ENCODE results near the gene PLPPR3. TPM values are rescaled to one million over a fixed set of nuclear protein-coding genes. Genes with fewer than 3 reads are reported as not detected.

The PLPPR3 gene
- total RNA-seq, 2 donors from 2014 or later, result 0.21 to 0.27 TPM

GRCh38 chr19:814152-815078, 7.3 kb downstream of the PLPPR3 start:
- DNase-seq (peak; percentile 40), ATAC-seq (peak in 1 of 2 donors; percentile 10)
- intact Hi-C loops (cut with DNase I), result no loop called here

- ATAC-seq, result peak; percentile 5 to 9
- DNase-seq, result no peak
- intact Hi-C loops (cut with DNase I), result no loop called here
These were observed 8.3 kb downstream of the PLPPR3 start for GRCh38 chr19:813219-814151.

DNA sequence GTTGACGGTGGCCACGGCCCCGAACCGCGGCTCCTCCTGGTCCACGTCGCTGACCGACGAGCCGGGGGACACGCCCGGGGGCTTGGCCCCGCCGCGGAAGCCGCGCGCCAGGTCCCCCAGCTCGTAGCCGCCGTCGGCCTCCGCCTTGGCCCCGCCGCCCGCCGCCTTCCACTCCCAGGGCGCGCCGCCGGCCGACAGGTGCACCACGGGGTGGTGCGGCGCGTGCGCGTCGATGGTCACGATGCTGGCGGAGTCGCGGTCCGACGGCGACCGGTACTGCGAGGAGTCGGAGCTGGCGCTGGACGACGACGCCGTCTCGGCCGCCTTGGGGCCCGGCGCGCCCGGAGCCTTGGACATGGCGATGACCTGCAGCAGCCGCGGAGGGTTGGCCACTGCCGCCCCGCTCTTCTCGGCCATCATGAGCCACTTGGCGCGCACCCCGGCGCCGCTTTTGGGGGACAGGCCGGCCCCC, 9.0 kb downstream of the PLPPR3 start:
- intact Hi-C loops (cut with DNase I), result no loop called here
- ATAC-seq, result no peak

GRCh38 chr19:812049-812746, 9.6 kb downstream of the PLPPR3 start:
- no peak for DNase-seq
- intact Hi-C loops (cut with DNase I), result no loop called here
- ATAC-seq, result no peak

More for the DNA sequence above, 9.0 kb downstream of the PLPPR3 start:
- no peak for DNase-seq

DNA sequence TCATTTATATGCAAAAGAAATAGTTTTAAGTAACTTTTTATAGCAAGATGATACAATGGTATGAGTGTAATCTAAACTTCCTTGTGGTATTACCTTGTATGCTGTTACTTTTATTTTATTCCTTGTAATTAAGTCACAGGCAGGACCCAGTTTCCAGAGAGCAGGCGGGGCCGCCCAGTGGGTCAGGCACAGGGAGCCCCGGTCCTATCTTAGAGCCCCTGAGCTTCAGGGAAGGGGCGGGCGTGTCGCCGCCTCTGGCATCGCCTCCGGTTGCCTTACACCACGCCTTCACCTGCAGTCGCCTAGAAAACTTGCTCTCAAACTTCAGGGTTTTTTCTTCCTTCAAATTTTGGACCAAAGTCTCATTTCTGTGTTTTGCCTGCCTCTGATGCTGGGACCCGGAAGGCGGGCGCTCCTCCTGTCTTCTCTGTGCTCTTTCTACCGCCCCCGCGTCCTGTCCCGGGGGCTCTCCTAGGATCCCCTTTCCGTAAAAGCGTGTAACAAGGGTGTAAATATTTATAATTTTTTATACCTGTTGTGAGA, 10.2 kb downstream of the PLPPR3 start:
- DNase-seq, result no peak
- ATAC-seq, result no peak
- intact Hi-C loops (cut with DNase I), result no loop called here

DNA sequence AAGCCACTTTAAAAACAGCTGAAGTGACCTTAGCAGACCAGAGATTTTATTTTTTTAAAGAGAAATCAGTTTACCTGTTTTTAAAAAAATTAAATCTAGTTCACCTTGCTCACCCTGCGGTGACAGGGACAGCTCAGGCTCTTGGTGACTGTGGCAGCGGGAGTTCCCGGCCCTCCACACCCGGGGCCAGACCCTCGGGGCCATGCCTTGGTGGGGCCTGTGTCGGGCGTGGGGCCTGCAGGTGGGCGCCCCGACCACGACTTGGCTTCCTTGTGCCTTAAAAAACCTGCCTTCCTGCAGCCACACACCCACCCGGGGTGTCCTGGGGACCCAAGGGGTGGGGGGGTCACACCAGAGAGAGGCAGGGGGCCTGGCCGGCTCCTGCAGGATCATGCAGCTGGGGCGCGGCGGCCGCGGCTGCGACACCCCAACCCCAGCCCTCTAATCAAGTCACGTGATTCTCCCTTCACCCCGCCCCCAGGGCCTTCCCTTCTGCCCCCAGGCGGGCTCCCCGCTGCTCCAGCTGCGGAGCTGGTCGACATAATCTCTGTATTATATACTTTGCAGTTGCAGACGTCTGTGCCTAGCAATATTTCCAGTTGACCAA, 10.8 kb downstream of the PLPPR3 start:
- no peak for DNase-seq
- intact Hi-C loops (cut with DNase I), result no loop called here
- no peak for ATAC-seq

DNA sequence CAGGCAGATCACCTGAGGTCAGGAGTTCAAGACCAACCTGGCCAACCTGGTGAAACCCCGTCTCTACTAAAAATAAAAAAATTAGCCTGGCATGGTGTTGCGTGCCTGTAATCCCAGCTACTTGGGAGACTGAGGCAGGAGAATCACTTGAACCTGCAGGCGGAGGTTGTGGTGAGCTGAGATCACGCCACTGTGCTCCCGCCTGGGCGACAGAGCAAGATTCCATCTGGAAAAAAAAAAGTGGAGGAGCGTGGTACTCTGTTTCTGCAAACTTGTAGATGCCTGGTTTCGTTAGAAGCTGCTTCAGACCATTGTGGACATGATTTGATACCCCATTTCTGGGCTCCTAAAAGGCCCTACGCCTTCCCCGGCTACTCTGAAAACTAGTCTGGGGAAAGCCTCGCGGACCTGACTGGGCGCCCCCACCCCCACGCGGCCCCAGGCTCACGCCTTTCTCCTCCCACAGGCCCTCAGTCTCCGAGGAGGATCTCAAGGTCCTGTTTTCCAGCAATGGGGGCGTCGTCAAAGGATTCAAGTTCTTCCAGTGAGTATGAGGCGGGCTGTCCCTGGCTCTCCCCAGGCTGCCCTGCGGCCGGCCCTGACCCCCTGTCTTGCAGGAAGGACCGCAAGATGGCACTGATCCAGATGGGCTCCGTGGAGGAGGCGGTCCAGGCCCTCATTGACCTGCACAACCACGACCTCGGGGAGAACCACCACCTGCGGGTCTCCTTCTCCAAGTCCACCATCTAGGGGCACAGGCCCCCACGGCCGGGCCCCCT, 11.5 kb downstream of the PLPPR3 start:
- DNase-seq (no peak), ATAC-seq (no peak)
- intact Hi-C loops (cut with DNase I), result no loop called here

DNA sequence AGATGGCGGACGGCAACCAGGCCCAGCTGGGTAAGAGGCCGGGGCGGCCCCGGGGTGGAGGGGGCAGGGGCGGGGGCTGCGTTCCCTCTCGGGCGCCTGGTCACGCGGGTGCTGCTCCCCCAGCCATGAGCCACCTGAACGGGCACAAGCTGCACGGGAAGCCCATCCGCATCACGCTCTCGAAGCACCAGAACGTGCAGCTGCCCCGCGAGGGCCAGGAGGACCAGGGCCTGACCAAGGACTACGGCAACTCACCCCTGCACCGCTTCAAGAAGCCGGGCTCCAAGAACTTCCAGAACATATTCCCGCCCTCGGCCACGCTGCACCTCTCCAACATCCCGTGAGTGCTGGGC, 13.4 kb downstream of the PLPPR3 start:
- no peak for DNase-seq
- intact Hi-C loops (cut with DNase I), result no loop called here
- no peak for ATAC-seq

DNA sequence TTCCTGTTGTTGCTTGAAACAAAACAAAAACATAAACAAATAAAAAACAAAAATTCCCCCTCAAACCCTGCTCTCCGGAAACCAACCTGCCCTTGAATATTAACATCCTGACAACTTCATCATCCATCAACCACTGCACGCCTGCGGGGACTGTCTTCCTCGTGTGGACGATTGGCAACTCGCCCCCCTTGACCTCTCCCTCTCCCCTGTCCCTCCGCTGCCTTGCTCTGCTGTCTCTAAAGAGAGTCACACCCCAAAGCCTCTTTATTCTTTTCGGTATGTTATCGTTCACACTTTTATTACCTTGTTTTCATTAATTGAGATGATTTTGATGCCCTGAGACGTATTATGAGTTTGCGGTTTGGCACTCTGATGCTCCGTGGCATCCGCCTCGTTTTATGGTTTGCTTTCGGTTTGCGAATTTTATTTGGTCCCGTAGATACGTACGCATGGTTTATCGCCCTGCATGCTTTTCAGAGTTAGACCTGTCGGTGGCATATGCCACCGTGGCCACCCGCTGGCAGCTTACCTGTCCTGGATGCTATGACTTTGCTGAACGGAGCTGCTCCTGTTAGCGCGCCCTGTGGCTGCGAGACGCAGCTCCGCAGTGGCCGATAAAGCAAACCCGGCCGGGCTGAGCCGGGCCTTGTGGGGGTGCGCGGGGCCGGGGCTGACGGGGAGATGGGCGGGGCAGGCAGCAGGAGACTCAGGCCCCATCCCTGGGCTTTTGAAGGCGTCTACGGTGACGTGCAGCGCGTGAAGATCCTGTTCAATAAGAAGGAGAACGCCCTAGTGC, 13.9 kb downstream of the PLPPR3 start:
- DNase-seq (peak; percentile 21), ATAC-seq (no peak)
- intact Hi-C loops (cut with DNase I), result no loop called here

DNA sequence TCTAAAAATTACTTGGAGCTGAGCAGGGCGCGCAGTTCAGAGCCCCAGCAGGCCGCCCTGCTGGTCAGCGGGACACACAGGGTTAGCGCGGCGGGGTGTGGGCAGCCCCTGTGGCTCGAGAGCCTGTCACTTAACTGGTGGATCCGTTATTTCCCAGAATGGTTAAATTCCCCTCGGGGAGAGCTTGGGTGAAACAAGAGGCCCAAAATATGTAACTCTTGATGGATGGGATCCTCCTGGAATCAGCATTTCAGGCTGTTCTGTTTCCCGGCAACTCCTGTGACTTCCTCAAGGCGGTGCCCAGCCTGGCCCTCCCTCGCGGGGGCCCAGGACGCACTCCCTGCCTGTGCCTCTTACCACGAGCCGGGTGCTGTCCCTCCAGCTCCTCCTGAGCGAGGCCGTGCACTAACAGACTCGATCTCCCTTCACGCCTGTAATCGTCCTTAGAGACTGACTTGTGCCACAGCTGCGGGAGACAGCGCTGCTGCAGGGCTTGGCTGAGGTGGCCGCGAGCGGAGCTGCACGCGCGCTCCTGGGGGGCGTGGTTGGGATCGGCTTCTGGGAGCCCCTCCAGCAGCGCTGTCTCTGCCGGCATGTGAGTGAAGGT, 14.8 kb downstream of the PLPPR3 start:
- DNase-seq, result peak; percentile 20
- intact Hi-C loops (cut with DNase I), result no loop called here
- no peak for ATAC-seq

DNA sequence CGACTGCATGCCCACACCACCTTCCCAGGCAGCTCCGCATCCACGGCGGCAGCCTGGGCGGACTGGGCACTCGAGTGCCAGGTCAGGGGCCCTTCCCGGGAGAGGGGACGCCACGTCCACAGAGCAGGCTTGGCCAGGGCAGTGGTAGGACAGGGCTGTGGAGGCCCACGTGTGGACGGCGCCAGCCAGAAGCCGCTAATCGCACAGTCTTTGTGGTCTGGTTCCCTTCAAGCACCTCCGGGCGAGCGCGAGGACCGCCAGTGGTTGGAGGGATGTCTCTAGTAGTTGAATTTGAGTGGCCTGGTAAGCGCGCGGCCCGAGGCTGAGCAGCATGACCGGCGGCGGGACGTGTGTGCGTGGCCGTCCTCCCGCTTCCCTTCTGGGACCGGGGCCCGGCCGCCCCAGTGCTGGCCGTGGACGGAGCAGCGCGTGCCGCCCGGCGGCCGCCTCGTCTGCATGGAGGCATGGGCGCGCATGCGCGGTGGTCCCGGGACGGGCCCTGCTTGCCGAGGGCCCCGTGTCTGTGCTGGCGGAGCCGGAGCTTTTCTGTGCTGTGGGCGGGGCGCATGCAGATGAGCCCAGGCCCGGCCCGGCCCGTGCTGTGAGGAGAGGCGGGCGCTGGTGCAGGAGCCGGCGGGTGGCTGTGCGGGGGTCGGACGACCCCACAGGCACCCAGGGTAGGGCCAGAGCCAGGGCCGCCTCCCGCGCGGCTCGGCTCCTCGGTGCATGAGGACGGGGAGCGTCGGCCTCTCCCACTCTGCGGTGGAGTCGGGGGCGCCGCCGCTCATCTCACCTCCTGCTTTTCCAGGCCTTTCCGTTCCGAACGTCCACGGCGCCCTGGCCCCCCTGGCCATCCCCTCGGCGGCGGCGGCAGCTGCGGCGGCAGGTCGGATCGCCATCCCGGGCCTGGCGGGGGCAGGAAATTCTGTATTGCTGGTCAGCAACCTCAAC, 15.9 kb downstream of the PLPPR3 start:
- peak; percentile 23 for DNase-seq
- no peak for ATAC-seq
- intact Hi-C loops (cut with DNase I), result no loop called here

DNA sequence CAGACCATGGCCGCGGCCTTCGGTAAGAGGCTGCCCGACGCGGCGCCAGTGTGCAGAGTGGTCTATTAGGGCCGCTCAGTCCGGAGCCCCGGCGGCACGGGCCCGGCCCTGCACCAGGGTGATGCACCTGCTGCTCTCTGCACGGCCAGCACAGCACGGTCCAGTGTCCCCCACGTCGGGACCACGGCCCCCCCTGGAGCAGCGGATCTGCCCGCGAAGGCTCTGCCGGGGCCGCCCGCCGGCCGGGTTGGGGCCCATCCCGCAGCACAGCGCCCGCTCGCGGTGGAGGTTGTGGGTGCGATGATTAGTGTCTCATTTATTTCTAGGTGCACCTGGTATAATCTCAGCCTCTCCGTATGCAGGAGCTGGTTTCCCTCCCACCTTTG, 16.6 kb downstream of the PLPPR3 start:
- intact Hi-C loops (cut with DNase I), result no loop called here
- peak; percentile 18 for DNase-seq
- no peak for ATAC-seq

DNA sequence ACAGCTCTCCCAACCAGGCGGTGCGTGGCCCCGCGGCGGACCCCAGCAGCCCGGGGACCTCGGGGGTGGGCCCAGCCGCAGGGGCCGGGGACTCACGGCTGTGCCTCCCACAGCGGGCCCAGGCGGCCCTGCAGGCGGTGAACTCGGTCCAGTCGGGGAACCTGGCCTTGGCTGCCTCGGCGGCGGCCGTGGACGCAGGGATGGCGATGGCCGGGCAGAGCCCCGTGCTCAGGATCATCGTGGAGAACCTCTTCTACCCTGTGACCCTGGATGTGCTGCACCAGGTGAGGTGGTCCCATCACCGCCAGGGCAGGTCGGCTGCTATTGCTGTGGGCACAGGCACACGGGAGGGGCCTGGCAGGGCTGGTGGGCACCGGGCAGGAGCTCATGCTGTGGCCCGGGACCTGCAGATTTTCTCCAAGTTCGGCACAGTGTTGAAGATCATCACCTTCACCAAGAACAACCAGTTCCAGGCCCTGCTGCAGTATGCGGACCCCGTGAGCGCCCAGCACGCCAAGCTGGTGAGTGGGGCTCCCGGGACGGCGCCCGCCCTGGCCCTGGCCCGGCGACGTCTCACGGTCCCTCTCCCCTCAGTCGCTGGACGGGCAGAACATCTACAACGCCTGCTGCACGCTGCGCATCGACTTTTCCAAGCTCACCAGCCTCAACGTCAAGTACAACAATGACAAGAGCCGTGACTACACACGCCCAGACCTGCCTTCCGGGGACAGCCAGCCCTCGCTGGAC, 17.2 kb downstream of the PLPPR3 start:
- peak; percentile 22 for DNase-seq

DNA sequence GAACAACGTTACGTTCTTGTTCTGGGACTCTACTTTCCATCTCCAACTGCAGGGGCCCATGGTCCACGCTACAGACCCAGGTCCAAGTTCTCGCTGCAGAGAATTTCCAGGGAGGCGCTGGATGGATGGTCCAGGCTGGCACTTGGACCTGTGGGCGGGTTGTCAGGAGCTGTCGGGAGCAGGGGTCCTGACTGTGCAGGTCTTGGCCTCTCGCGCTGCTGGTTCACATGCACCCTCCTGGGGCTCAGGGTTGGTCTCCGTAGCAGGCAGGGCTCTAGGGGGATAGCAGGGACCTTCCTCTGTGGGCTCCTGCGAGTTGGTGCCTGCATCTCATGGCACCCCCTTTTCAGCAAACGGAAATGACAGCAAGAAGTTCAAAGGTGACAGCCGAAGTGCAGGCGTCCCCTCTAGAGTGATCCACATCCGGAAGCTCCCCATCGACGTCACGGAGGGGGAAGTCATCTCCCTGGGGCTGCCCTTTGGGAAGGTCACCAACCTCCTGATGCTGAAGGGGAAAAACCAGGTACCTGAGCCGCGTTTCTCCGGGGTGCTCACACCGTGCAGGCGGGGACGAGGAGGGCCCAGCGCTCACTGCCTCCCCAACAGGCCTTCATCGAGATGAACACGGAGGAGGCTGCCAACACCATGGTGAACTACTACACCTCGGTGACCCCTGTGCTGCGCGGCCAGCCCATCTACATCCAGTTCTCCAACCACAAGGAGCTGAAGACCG, 17.9 kb downstream of the PLPPR3 start:
- ATAC-seq, result no peak
- intact Hi-C loops (cut with DNase I), result no loop called here
- DNase-seq, result no peak

More for the DNA sequence above, 17.2 kb downstream of the PLPPR3 start:
- no peak for ATAC-seq
- intact Hi-C loops (cut with DNase I), result no loop called here
